ENCODE measurements around the gene CBX2.
"Not testable (repeated sequence)": the region's sequence is repeated elsewhere in the genome, so short reads cannot be mapped to it uniquely, and the experiment has no call there.

The CBX2 gene

DNA sequence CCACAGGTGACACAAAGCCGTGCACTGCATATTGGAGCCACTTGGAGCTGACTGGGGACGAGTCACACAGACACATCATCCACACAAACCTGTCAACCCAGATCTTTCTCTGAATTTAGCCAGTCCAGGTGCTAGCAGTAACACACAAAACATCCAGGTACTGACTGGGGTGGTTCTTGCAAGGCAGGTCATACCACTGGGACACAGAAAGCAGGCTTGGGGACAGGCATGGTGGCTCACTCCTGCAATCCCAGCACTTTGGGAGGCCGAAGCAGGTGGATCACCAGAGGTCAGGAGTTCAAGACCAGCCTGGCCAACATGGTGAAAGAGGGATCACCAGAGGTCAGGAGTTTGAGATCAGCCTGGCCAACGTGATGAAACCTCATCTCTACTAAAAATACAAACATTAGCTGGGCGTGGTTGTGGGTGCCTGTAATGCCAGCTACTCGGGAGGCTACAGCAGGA, 32.3 kb upstream of the CBX2 start:
- H3K4me1 ChIP-seq (ENCODE audit: control insufficient read depth, insufficient read depth, low read length) = peaks cover 9% of the 10 kb centered on the region
- peaks cover 75% of the 10 kb centered on the region for H3K27me3 ChIP-seq (ENCODE audit: control insufficient read depth, insufficient read depth, low read length)
- no peak overlapping the region for H3K27ac ChIP-seq (ENCODE audit: low read depth, low read length)
- no peaks in the 10 kb centered on the region for H3K9me3 ChIP-seq (ENCODE audit: control insufficient read depth, insufficient read depth, low read length)
- no peak overlapping the region for H3K9ac ChIP-seq (ENCODE audit: low read depth, low read length)
- no peak overlapping the region for H3K4me3 ChIP-seq (ENCODE audit: low read depth, low read length)
- no peaks in the 10 kb centered on the region for H3K36me3 ChIP-seq (ENCODE audit: control insufficient read depth, insufficient read depth, low read length)

DNA sequence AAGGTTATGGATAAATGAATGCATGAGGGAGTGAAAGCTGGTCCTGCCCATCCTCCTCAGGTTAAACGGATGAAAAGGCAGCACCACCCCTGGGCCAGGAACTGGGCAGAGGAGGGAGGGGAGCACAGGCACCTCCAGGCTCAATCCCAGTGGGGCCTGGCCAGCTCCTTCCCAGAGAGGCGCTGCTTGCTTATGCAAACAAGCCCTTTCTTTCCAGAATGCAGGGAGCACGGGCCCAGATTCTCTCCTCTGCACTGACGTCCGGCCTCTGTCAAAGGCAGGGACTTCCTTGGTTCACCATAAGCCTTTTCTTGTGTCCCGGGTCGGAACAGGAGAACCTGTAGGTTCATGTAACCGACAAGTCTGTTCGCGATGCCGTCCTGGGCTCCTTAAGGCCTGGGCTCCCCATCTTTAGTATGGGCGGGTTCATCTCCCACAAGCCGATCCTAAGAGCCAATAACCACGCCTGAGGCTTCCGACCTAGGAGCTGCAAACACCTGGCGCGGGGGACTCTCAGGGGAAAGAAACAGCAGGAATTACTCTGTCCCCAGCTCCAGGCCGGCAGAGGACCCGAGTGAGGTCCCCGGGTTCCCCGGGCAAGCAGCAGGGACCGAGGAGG, 30.9 kb upstream of the CBX2 start:
- Histone ChIP-seq H3K4me3 (ENCODE audit: low read depth, low read length) (no peak overlapping the region), H3K9me3 (ENCODE audit: control insufficient read depth, insufficient read depth, low read length) (no peaks in the 10 kb centered on the region), H3K9ac (ENCODE audit: low read depth, low read length) (no peak overlapping the region), H3K27ac (ENCODE audit: low read depth, low read length) (no peak overlapping the region), H3K36me3 (ENCODE audit: control insufficient read depth, insufficient read depth, low read length) (no peaks in the 10 kb centered on the region), H3K4me1 (ENCODE audit: control insufficient read depth, insufficient read depth, low read length) (peaks cover 9% of the 10 kb centered on the region), H3K27me3 (ENCODE audit: control insufficient read depth, insufficient read depth, low read length) (peaks cover 70% of the 10 kb centered on the region)

GRCh38 chr17:79747508-79748294, 30.2 kb upstream of the CBX2 start:
- Histone ChIP-seq H3K36me3 (ENCODE audit: control insufficient read depth, insufficient read depth, low read length) (no peaks in the 10 kb centered on the region), H3K27me3 (ENCODE audit: control insufficient read depth, insufficient read depth, low read length) (peaks cover 63% of the 10 kb centered on the region), H3K4me3 (ENCODE audit: low read depth, low read length) (peak overlapping the region; percentile 55), H3K9me3 (ENCODE audit: control insufficient read depth, insufficient read depth, low read length) (no peaks in the 10 kb centered on the region), H3K27ac (ENCODE audit: low read depth, low read length) (no peak overlapping the region), H3K4me1 (ENCODE audit: control insufficient read depth, insufficient read depth, low read length) (peaks cover 9% of the 10 kb centered on the region), H3K9ac (ENCODE audit: low read depth, low read length) (no peak overlapping the region)

DNA sequence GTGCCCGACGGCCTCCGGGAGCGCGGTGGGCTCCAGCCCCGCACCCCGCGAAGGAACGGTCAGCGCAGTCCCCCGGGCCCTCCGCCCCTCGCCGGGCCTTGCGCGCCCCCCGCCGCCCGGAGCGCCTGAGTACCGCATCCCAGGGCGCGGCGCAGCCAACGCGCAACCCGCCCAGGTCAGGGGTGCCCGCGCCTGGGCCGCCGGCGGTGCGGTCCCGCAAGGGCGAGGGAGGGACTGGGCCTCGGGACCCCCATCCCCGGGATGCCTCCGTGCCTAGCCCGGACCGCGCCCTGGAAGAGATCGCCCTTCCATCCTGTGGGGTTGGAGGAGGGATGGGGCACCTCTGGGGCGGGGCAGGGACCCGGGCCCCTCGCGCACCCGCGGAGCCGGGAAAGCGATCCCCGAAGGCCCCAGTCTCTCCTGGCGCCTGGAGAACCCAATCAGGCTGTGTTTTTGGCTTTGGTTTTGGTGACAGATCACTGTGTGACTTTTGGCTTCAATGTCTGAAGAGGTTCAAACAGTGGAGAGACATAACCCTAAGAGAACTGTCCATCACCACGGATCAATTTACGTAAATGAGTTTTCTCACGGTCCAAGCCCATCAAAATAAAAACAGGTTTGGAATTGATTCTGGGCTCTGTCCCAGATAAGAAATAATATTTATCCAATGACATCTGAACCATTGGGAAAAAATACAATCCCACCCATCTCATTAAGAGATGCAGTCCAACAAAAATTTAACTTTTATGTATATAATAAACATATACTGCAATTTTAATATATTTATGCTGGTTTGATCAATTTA, 29.5 kb upstream of the CBX2 start:
- H3K27ac ChIP-seq (ENCODE audit: low read depth, low read length) = no peak overlapping the region
- H3K27me3 ChIP-seq (ENCODE audit: control insufficient read depth, insufficient read depth, low read length) = peaks cover 56% of the 10 kb centered on the region
- H3K9me3 ChIP-seq (ENCODE audit: control insufficient read depth, insufficient read depth, low read length) = no peaks in the 10 kb centered on the region
- H3K36me3 ChIP-seq (ENCODE audit: control insufficient read depth, insufficient read depth, low read length) = no peaks in the 10 kb centered on the region
- H3K4me3 ChIP-seq (ENCODE audit: low read depth, low read length) = peak overlapping the region; percentile 55
- no peak overlapping the region for H3K9ac ChIP-seq (ENCODE audit: low read depth, low read length)
- H3K4me1 ChIP-seq (ENCODE audit: control insufficient read depth, insufficient read depth, low read length) = peaks cover 9% of the 10 kb centered on the region

GRCh38 chr17:79749156-79749815, 28.7 kb upstream of the CBX2 start:
- H3K4me1 ChIP-seq (ENCODE audit: control insufficient read depth, insufficient read depth, low read length) = peaks cover 9% of the 10 kb centered on the region
- no peak overlapping the region for H3K9ac ChIP-seq (ENCODE audit: low read depth, low read length)
- no peak overlapping the region for H3K27ac ChIP-seq (ENCODE audit: low read depth, low read length)
- H3K4me3 ChIP-seq (ENCODE audit: low read depth, low read length) = no peak overlapping the region
- no peaks in the 10 kb centered on the region for H3K9me3 ChIP-seq (ENCODE audit: control insufficient read depth, insufficient read depth, low read length)
- H3K36me3 ChIP-seq (ENCODE audit: control insufficient read depth, insufficient read depth, low read length) = no peaks in the 10 kb centered on the region
- peaks cover 50% of the 10 kb centered on the region for H3K27me3 ChIP-seq (ENCODE audit: control insufficient read depth, insufficient read depth, low read length)

GRCh38 chr17:79749958-79750357, 28.0 kb upstream of the CBX2 start:
- peaks cover 50% of the 10 kb centered on the region for H3K27me3 ChIP-seq (ENCODE audit: control insufficient read depth, insufficient read depth, low read length)

DNA sequence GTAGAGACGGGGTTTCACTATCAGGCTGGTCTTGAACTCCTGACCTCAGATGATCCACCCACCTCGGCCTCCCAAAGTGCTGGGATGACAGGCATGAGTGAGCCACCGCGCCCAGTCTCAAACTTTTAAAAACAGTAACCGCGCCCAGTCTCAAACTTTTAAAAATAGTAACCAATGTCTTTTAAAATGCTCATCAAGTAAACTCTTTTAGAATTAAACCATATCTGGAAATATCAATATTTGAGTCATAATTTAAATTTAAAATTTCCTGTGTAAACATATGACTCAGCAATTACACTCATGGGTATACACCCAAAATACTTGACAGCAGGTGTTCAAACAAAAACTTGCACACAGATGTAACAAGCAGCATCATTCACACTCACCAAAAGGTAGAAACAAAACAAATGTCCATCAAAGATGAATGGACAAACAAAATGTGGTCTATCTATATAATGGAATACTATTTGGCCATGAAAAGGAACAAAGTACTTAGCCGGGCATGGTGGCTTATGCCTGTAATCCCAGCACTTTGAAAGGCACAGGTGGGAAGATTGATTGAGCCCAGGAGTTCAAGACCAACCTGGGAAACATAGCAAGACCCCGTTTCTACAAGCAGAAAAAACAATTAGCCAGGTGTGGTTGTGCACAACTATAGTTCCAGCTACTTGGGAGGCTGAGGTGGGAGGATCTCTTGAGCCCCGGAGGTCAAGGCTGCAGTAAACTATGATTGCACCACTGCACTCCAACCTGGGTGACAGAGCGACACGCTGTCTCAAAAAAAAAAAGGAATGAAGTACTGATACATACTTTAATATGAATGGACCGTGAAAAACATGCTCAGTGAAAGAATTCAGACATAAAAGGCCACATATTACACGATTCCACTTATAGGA, 27.1 kb upstream of the CBX2 start:
- Histone ChIP-seq H3K27ac (ENCODE audit: low read depth, low read length) (no peak overlapping the region), H3K9ac (ENCODE audit: low read depth, low read length) (no peak overlapping the region), H3K36me3 (ENCODE audit: control insufficient read depth, insufficient read depth, low read length) (no peaks in the 10 kb centered on the region), H3K4me3 (ENCODE audit: low read depth, low read length) (no peak overlapping the region), H3K4me1 (ENCODE audit: control insufficient read depth, insufficient read depth, low read length) (peaks cover 9% of the 10 kb centered on the region), H3K27me3 (ENCODE audit: control insufficient read depth, insufficient read depth, low read length) (peaks cover 45% of the 10 kb centered on the region), H3K9me3 (ENCODE audit: control insufficient read depth, insufficient read depth, low read length) (no peaks in the 10 kb centered on the region)

More at GRCh38 chr17:79749958-79750357, 28.0 kb upstream of the CBX2 start:
- no peaks in the 10 kb centered on the region for H3K9me3 ChIP-seq (ENCODE audit: control insufficient read depth, insufficient read depth, low read length)
- no peak overlapping the region for H3K9ac ChIP-seq (ENCODE audit: low read depth, low read length)
- peaks cover 9% of the 10 kb centered on the region for H3K4me1 ChIP-seq (ENCODE audit: control insufficient read depth, insufficient read depth, low read length)
- no peak overlapping the region for H3K4me3 ChIP-seq (ENCODE audit: low read depth, low read length)
- no peak overlapping the region for H3K27ac ChIP-seq (ENCODE audit: low read depth, low read length)
- H3K36me3 ChIP-seq (ENCODE audit: control insufficient read depth, insufficient read depth, low read length) = no peaks in the 10 kb centered on the region

- no peaks in the 10 kb centered on the region for H3K36me3 ChIP-seq (ENCODE audit: control insufficient read depth, insufficient read depth, low read length)
- H3K9me3 ChIP-seq (ENCODE audit: control insufficient read depth, insufficient read depth, low read length) = no peaks in the 10 kb centered on the region
- peaks cover 35% of the 10 kb centered on the region for H3K27me3 ChIP-seq (ENCODE audit: control insufficient read depth, insufficient read depth, low read length)
- no peak overlapping the region for H3K27ac ChIP-seq (ENCODE audit: low read depth, low read length)
- H3K4me3 ChIP-seq (ENCODE audit: low read depth, low read length) = no peak overlapping the region
- peaks cover 4% of the 10 kb centered on the region; the same call in 1 of the 2 replicates for H3K4me1 ChIP-seq (ENCODE audit: control insufficient read depth, insufficient read depth, low read length)
- no peak overlapping the region for H3K9ac ChIP-seq (ENCODE audit: low read depth, low read length)
Observed at GRCh38 chr17:79752175-79752574, 25.8 kb upstream of the CBX2 start.

DNA sequence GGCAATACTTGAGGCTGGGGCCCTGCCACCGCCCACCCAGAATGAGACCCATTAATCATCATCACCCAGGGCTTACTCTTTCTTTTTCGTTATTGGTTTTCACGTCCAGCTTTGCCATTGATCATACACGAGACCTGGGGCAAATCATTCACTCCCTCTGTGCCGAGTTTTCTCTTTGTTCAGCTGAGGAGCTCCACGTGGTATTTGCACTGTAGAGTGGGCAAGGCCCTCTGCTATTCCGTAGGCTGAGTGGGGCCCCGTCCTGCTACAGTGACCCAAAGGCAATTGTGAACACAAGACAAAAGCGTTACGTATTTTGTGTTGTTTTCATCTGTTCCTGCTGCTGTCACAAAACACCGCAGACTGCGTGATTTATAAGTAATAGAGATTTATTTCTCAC, 23.6 kb upstream of the CBX2 start:
- Histone ChIP-seq H3K27me3 (ENCODE audit: control insufficient read depth, insufficient read depth, low read length) (peaks cover 13% of the 10 kb centered on the region), H3K27ac (ENCODE audit: low read depth, low read length) (no peak overlapping the region), H3K9me3 (ENCODE audit: control insufficient read depth, insufficient read depth, low read length) (no peaks in the 10 kb centered on the region)

DNA sequence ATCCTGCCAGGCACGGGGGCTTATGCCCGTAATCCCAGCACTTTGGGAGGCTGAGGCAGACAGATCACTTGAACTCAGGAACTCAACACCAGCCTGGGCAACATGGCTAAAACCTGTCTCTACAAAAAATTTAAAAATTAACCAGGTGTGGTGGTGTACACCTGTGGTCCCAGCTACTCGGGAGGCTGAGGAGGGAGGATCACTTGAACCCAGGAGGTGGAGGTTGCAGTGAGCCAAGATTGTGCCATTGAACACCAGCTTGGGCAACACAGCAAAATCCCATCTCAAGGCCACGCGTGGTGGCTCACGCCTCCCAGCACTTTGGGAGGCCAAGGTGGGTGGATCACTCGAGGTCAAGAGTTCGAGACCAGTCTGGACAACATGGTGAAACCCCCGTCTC, 23.0 kb upstream of the CBX2 start:
- not testable (repeated sequence) for H3K27ac ChIP-seq (ENCODE audit: low read depth, low read length); H3K27me3 ChIP-seq (ENCODE audit: control insufficient read depth, insufficient read depth, low read length); H3K4me3 ChIP-seq (ENCODE audit: low read depth, low read length); H3K4me1 ChIP-seq (ENCODE audit: control insufficient read depth, insufficient read depth, low read length); H3K9ac ChIP-seq (ENCODE audit: low read depth, low read length); H3K9me3 ChIP-seq (ENCODE audit: control insufficient read depth, insufficient read depth, low read length); H3K36me3 ChIP-seq (ENCODE audit: control insufficient read depth, insufficient read depth, low read length)

More for the DNA sequence above, 23.6 kb upstream of the CBX2 start:
- Histone ChIP-seq H3K9ac (ENCODE audit: low read depth, low read length) (no peak overlapping the region), H3K4me3 (ENCODE audit: low read depth, low read length) (no peak overlapping the region), H3K36me3 (ENCODE audit: control insufficient read depth, insufficient read depth, low read length) (no peaks in the 10 kb centered on the region), H3K4me1 (ENCODE audit: control insufficient read depth, insufficient read depth, low read length) (no peaks in the 10 kb centered on the region)
